ENCODE results near the gene ATG13.

DNA sequence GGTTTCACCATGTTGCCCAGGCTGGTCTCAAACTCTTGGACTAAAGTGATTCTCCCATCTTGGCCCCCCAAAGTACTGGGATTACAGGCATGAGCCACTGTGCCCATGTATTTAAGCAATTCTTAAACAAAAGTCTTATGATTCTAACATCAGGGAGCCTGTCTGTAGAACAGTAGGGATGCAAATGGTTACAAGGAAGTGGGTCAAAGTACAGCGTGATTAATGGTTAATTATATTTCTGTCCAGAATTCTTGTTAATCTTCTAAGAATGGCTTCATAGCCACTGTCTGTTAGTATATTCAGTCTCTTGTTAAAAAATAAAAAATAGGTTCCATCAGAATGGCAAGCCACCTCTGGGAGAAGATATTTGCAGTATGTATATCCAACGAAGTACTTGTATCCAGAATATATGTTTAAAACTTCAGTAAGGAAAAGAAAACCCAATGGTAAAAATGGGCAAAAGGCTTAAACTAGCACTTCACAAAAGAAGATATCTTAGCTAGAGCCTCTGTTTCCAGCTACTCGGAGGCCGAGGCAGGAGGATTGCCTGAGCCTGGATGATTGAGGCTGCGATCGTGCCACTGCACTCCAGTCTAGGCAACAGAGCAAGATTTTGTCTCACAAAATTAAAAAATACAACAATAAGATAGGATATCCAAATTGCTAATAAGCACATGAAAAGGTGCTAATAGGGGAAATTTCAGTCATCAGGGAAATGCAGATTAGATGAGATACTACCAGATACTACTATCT is 22.9 kb downstream of the ATG13 start:
- TF ChIP-seq, protein P1, sequence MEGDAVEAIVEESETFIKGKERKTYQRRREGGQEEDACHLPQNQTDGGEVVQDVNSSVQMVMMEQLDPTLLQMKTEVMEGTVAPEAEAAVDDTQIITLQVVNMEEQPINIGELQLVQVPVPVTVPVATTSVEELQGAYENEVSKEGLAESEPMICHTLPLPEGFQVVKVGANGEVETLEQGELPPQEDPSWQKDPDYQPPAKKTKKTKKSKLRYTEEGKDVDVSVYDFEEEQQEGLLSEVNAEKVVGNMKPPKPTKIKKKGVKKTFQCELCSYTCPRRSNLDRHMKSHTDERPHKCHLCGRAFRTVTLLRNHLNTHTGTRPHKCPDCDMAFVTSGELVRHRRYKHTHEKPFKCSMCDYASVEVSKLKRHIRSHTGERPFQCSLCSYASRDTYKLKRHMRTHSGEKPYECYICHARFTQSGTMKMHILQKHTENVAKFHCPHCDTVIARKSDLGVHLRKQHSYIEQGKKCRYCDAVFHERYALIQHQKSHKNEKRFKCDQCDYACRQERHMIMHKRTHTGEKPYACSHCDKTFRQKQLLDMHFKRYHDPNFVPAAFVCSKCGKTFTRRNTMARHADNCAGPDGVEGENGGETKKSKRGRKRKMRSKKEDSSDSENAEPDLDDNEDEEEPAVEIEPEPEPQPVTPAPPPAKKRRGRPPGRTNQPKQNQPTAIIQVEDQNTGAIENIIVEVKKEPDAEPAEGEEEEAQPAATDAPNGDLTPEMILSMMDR (IDR thresholded peaks at IDR 0.05), result no peak
- no peak for TF ChIP-seq POLR2A (IDR thresholded peaks at IDR 0.05)

Data from adrenal gland (tissue), 5 donors.